Measurements from ENCODE around the gene UVRAG. TPM values are rescaled to one million over a fixed set of nuclear protein-coding genes. Genes with fewer than 3 reads are reported as not detected.

The UVRAG gene
- polyA plus RNA-seq, 1 donor (not counting 4 experiments of a cell fraction or from before 2014, with no cell fraction given) = 11.9 TPM

DNA sequence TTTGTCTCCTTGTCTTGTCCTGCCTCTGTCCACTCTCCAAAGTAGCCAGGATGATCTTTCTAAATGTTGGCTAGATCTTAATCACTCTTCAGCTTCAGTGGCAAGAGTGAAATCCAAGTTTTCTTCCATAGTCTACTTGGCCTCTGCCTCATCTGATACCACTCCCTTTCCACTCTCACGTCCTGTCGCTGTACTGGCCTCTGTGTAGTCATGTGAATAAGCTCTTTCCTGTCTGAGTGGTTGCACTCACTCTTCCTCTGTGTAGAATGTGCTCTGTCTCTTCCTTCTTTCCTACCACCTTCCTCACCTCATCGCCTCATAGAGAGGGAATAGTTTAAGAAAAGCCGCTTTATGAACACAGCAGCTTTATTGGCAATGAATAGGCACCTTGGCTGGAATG lies 304.8 kb downstream of the UVRAG start:
- H3K9ac ChIP-seq (ENCODE audit: control insufficient read depth, extremely low read depth, insufficient read depth, low read length) = no peak overlapping the region
- no peak overlapping the region for H2AFZ ChIP-seq (ENCODE audit: control insufficient read depth, low read length)
- no peaks in the 10 kb centered on the region for H4K20me1 ChIP-seq (ENCODE audit: control insufficient read depth, extremely low read depth, insufficient read depth, low read length)
- no peaks in the 10 kb centered on the region for H3K27me3 ChIP-seq (ENCODE audit: control insufficient read depth, extremely low read depth, insufficient read depth, low read length)
- H3K4me2 ChIP-seq (ENCODE audit: control insufficient read depth, extremely low read depth, insufficient read depth, low read depth, low read length) = no peak overlapping the region
- dilution Hi-C loops (cut with MboI; ENCODE audit: extremely low pct_ligation_motif_present, low sequenced_read_pairs) = no loop called here
- no peaks in the 10 kb centered on the region for H3K79me2 ChIP-seq (ENCODE audit: control insufficient read depth, insufficient read depth, low read length)
- no peaks in the 10 kb centered on the region for H3K9me3 ChIP-seq (ENCODE audit: control insufficient read depth, low read depth, low read length)
- no peak for TF ChIP-seq EZH2 (IDR thresholded peaks at IDR 0.05; ENCODE audit: low read length)
- TF ChIP-seq, protein P1, sequence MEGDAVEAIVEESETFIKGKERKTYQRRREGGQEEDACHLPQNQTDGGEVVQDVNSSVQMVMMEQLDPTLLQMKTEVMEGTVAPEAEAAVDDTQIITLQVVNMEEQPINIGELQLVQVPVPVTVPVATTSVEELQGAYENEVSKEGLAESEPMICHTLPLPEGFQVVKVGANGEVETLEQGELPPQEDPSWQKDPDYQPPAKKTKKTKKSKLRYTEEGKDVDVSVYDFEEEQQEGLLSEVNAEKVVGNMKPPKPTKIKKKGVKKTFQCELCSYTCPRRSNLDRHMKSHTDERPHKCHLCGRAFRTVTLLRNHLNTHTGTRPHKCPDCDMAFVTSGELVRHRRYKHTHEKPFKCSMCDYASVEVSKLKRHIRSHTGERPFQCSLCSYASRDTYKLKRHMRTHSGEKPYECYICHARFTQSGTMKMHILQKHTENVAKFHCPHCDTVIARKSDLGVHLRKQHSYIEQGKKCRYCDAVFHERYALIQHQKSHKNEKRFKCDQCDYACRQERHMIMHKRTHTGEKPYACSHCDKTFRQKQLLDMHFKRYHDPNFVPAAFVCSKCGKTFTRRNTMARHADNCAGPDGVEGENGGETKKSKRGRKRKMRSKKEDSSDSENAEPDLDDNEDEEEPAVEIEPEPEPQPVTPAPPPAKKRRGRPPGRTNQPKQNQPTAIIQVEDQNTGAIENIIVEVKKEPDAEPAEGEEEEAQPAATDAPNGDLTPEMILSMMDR (optimal IDR thresholded peaks at IDR 0.05 in 1 of 3, IDR thresholded peaks at IDR 0.05 in 1 of 3, conservative IDR thresholded peaks at IDR 0.05 in 1 of 3; ENCODE audit: extremely low read depth in 1 of 3, insufficient read depth in 2 of 3, low read length in 3 of 3) = no peak
- FAIRE-seq = no peak
- no peaks in the 10 kb centered on the region for H3K9me1 ChIP-seq (ENCODE audit: control insufficient read depth, extremely low read depth, insufficient read depth, low read length)
- H3K4me1 ChIP-seq (ENCODE audit: control insufficient read depth, extremely low read depth, insufficient read depth, low read length) = no peaks in the 10 kb centered on the region
- no peaks in the 10 kb centered on the region for H3K36me3 ChIP-seq (ENCODE audit: control insufficient read depth in 2 of 2, extremely low read depth in 1 of 2, insufficient read depth in 2 of 2, low read length in 2 of 2)
- H3K27ac ChIP-seq (ENCODE audit: control insufficient read depth, insufficient read depth, low read length) = no peak overlapping the region
- DNase-seq (ENCODE audit: low read depth, low spot score) = no peak
- no peak overlapping the region for H3K4me3 ChIP-seq (ENCODE audit: control insufficient read depth in 2 of 3, extremely low read depth in 1 of 3, insufficient read depth in 2 of 3, low read depth in 1 of 3, low read length in 3 of 3)

GRCh38 chr11:76120513-76121101 lies 305.6 kb downstream of the UVRAG start:
- H3K9ac ChIP-seq (ENCODE audit: control insufficient read depth, extremely low read depth, insufficient read depth, low read length) = no peak overlapping the region
- no peak overlapping the region for H3K27ac ChIP-seq (ENCODE audit: control insufficient read depth, insufficient read depth, low read length)
- dilution Hi-C loops (cut with MboI; ENCODE audit: extremely low pct_ligation_motif_present, low sequenced_read_pairs) = no loop called here
- no peaks in the 10 kb centered on the region for H3K36me3 ChIP-seq (ENCODE audit: control insufficient read depth in 2 of 2, extremely low read depth in 1 of 2, insufficient read depth in 2 of 2, low read length in 2 of 2)
- no peaks in the 10 kb centered on the region for H3K9me1 ChIP-seq (ENCODE audit: control insufficient read depth, extremely low read depth, insufficient read depth, low read length)
- H3K4me3 ChIP-seq (ENCODE audit: control insufficient read depth in 2 of 3, extremely low read depth in 1 of 3, insufficient read depth in 2 of 3, low read depth in 1 of 3, low read length in 3 of 3) = no peak overlapping the region
- DNase-seq (ENCODE audit: low read depth, low spot score) (no peak), FAIRE-seq (no peak)
- H3K4me1 ChIP-seq (ENCODE audit: control insufficient read depth, extremely low read depth, insufficient read depth, low read length) = no peaks in the 10 kb centered on the region
- no peaks in the 10 kb centered on the region for H3K9me3 ChIP-seq (ENCODE audit: control insufficient read depth, low read depth, low read length)
- no peak for TF ChIP-seq EZH2 (IDR thresholded peaks at IDR 0.05; ENCODE audit: low read length)
- TF ChIP-seq, protein P1 (optimal IDR thresholded peaks at IDR 0.05 in 1 of 3, IDR thresholded peaks at IDR 0.05 in 1 of 3, conservative IDR thresholded peaks at IDR 0.05 in 1 of 3; ENCODE audit: extremely low read depth in 1 of 3, insufficient read depth in 2 of 3, low read length in 3 of 3) = no peak
- no peak overlapping the region for H3K4me2 ChIP-seq (ENCODE audit: control insufficient read depth, extremely low read depth, insufficient read depth, low read depth, low read length)
- H3K27me3 ChIP-seq (ENCODE audit: control insufficient read depth, extremely low read depth, insufficient read depth, low read length) = no peaks in the 10 kb centered on the region
- H4K20me1 ChIP-seq (ENCODE audit: control insufficient read depth, extremely low read depth, insufficient read depth, low read length) = no peaks in the 10 kb centered on the region
- H2AFZ ChIP-seq (ENCODE audit: control insufficient read depth, low read length) = no peak overlapping the region
- H3K79me2 ChIP-seq (ENCODE audit: control insufficient read depth, insufficient read depth, low read length) = no peaks in the 10 kb centered on the region
